Mammary epithelial cell (primary cell): ENCODE results near the gene ESRP2.

Source experiments
- CTCF ChIP-seq, 2 donors: IDR thresholded peaks in 1 of 2; conservative IDR thresholded peaks in 1 of 2; 2 replicates each; pipeline ENCODE4 v1.5.1; 2011 to 2012; ENCODE audit warnings: inconsistent platforms in 2 of 2, low read length in 2 of 2, mild to moderate bottlenecking in 2 of 2, control low read depth in 1 of 2, low read depth in 1 of 2; ENCODE audit not compliant: insufficient read depth in 1 of 2; ENCODE audit errors: extremely low read depth in 1 of 2
- EZH2 ChIP-seq: IDR thresholded peaks from 2 replicates; pipeline ENCODE4 v1.6.1; 2012; ENCODE audit warnings: low read length, inconsistent platforms, borderline replicate concordance

- TF ChIP-seq CTCF (conservative IDR thresholded peaks at IDR 0.05 in 1 of 2, IDR thresholded peaks at IDR 0.05 in 1 of 2; ENCODE audit: extremely low read depth in 1 of 2, insufficient read depth in 1 of 2, low read depth in 1 of 2, low read length in 2 of 2): no peak
- TF ChIP-seq EZH2: no peak
These were observed 31.9 kb upstream of the ESRP2 start for GRCh38 chr16:68267612-68268405.
